IMR-90 (cell line): ENCODE measurements around the gene PAFAH1B1. TPM values are rescaled to one million over a fixed set of nuclear protein-coding genes. Genes with fewer than 3 reads are reported as not detected.

Experiments used
- ATAC-seq: fragments of 200-7000 bp; cut with Tn5 transposase; 2 replicates; pipeline ENCODE4 v1.9.1; 2020; ENCODE audit warnings: low read depth, mild to moderate bottlenecking, moderate library complexity
- BruUV-seq: library from RNA; stranded (reverse); fragments of 400-500 nt; replicated peaks from 2 replicates; lab custom pipeline; 2021; lab: Mats Ljungman, UMichigan
- CTCF ChIA-PET: fragments of 300-600 bp; formaldehyde crosslinking; extraction: SDS; loops from one replicate; lab custom pipeline; 2021; ENCODE audit warnings: antibody characterized with exemption; lab: Yijun Ruan, JAX
- POLR2A ChIA-PET: fragments of 300-600 bp; sonication (Branson Sonifier 250); formaldehyde crosslinking; loops from one replicate; lab custom pipeline; 2022; ENCODE audit warnings: antibody characterized with exemption; ENCODE audit not compliant: unreplicated experiment; lab: Charles Lee
- DNase-seq: peaks from one replicate; pipeline ENCODE4 v3.0.0; 2013
- H2AFZ ChIP-seq: replicated peaks from 2 replicates; pipeline ENCODE3; 2013; ENCODE audit warnings: low read length, mild to moderate bottlenecking; ENCODE audit not compliant: poor library complexity
- H2AK5ac ChIP-seq: 2 replicates; pipeline ENCODE4 v1.6.1; 2013; ENCODE audit warnings: low read depth, low read length, inconsistent platforms
- H2AK9ac ChIP-seq: replicated peaks from 2 replicates; pipeline ENCODE3; 2013; ENCODE audit warnings: mild to moderate bottlenecking, low read depth, low read length, moderate library complexity; ENCODE audit not compliant: poor library complexity
- H2BK120ac ChIP-seq: 2 replicates; pipeline ENCODE4 v1.6.1; 2013; ENCODE audit warnings: low read depth, low read length, inconsistent platforms
- H2BK15ac ChIP-seq: 3 replicates; pipeline ENCODE4 v1.6.1; 2013; ENCODE audit warnings: low read depth, low read length, inconsistent platforms
- H2BK20ac ChIP-seq: 2 replicates; pipeline ENCODE4 v1.6.1; 2013; ENCODE audit warnings: low read depth, mild to moderate bottlenecking, inconsistent platforms, low read length, moderate library complexity
- H2BK5ac ChIP-seq: 2 replicates; pipeline ENCODE4 v1.6.1; 2013; ENCODE audit warnings: mild to moderate bottlenecking, low read depth, low read length, inconsistent platforms; ENCODE audit not compliant: poor library complexity, severe bottlenecking
- H3K14ac ChIP-seq: replicated peaks from 2 replicates; pipeline ENCODE4 v1.6.1; 2013; ENCODE audit warnings: low read depth, low read length, inconsistent platforms
- H3K18ac ChIP-seq: 2 replicates; pipeline ENCODE4 v1.6.1; 2013; ENCODE audit warnings: low read depth, low read length, control low read depth
- H3K23ac ChIP-seq: 2 replicates; pipeline ENCODE4 v1.6.1; 2013; ENCODE audit warnings: low read depth, low read length, inconsistent platforms
- H3K27ac ChIP-seq: 2 replicates; pipeline ENCODE4 v1.5.1; 2013; ENCODE audit warnings: mild to moderate bottlenecking, control low read depth, low read length; ENCODE audit not compliant: insufficient read depth
- H3K27me3 ChIP-seq: 2 replicates; pipeline ENCODE4 v1.6.1; 2013; ENCODE audit warnings: low read length; ENCODE audit not compliant: control insufficient read depth, insufficient read depth
- H3K36me3 ChIP-seq: 2 replicates; pipeline ENCODE4 v1.6.1; 2013; ENCODE audit warnings: low read length, mixed read lengths; ENCODE audit not compliant: control insufficient read depth, insufficient read depth
- H3K4ac ChIP-seq: 2 replicates; pipeline ENCODE4 v1.6.1; 2013; ENCODE audit warnings: low read depth, low read length, inconsistent platforms
- H3K4me1 ChIP-seq: 2 replicates; pipeline ENCODE4 v1.6.1; 2013; ENCODE audit warnings: low read length, mixed read lengths; ENCODE audit not compliant: control insufficient read depth, insufficient read depth
- H3K4me2 ChIP-seq: 2 replicates; pipeline ENCODE4 v1.6.1; 2013; ENCODE audit warnings: low read depth, mild to moderate bottlenecking, control low read depth, low read length, moderate library complexity
- H3K4me3 ChIP-seq: 2 replicates; pipeline ENCODE4 v1.5.1; 2013; ENCODE audit warnings: low read depth, mild to moderate bottlenecking, control low read depth, low read length, moderate library complexity; ENCODE audit not compliant: insufficient read depth
- H3K56ac ChIP-seq: 2 replicates; pipeline ENCODE4 v1.6.1; 2013; ENCODE audit warnings: low read length, inconsistent platforms; ENCODE audit not compliant: insufficient read depth; ENCODE audit errors: extremely low read depth
- H3K79me1 ChIP-seq, 2 experiments: 2 replicates each; pipeline ENCODE4 v1.6.1; 2013; ENCODE audit warnings: low read length in 2 of 2, inconsistent platforms in 1 of 2, low read depth in 1 of 2
- H3K9ac ChIP-seq: 2 replicates; pipeline ENCODE4 v1.6.1; 2013; ENCODE audit warnings: low read depth, low read length, control low read depth
- H3K9me1 ChIP-seq: 2 replicates; pipeline ENCODE4 v1.6.1; 2013; ENCODE audit warnings: low read length, inconsistent platforms; ENCODE audit not compliant: insufficient read depth
- H3K9me3 ChIP-seq: 2 replicates; pipeline ENCODE4 v1.6.1; 2013; ENCODE audit warnings: low read length; ENCODE audit not compliant: control insufficient read depth, insufficient read depth
- H4K20me1 ChIP-seq: 2 replicates; pipeline ENCODE4 v1.6.1; 2013; ENCODE audit warnings: low read length, inconsistent platforms; ENCODE audit not compliant: insufficient read depth
- H4K5ac ChIP-seq: 2 replicates; pipeline ENCODE4 v1.6.1; 2013; ENCODE audit warnings: mild to moderate bottlenecking, low read depth, low read length, control low read depth
- H4K8ac ChIP-seq, 2 experiments: 2 replicates each; pipeline ENCODE4 v1.6.1; 2013; ENCODE audit warnings: low read depth in 2 of 2, low read length in 2 of 2, control low read depth in 1 of 2, inconsistent platforms in 1 of 2
- H4K91ac ChIP-seq: 2 replicates; pipeline ENCODE4 v1.6.1; 2013; ENCODE audit warnings: low read depth, low read length, inconsistent platforms; ENCODE audit not compliant: insufficient read depth
- MXI1 ChIP-seq: IDR thresholded peaks from 2 replicates; pipeline ENCODE4 v1.6.1; 2012; ENCODE audit warnings: low read depth, mild to moderate bottlenecking, low read length, moderate library complexity, borderline replicate concordance
- RFX5 ChIP-seq: IDR thresholded peaks from 2 replicates; pipeline ENCODE4 v1.8.0; 2012; ENCODE audit warnings: low read depth, mild to moderate bottlenecking, low read length, moderate library complexity
- WGBS, 2 experiments: methylation state at CpG; one replicate each; pipeline versions ENCODE4 v1.1.5 to v1.1.7; 2013; ENCODE audit warnings: missing lambda C conversion rate in 2 of 2; ENCODE audit not compliant: insufficient read length in 1 of 2; ENCODE audit errors: extremely low coverage in 2 of 2; 5-methylcytosine and 5-hydroxymethylcytosine counted together
- dilution Hi-C: fragments of 300-500 bp; cut with HindIII; formaldehyde crosslinking; loops from one replicate; pipeline ENCODE4 v1.14.3; 2018; ENCODE audit warnings: low sequenced_read_pairs; ENCODE audit not compliant: unreplicated experiment
- in situ Hi-C: fragments of 300-500 bp; cut with MboI; formaldehyde crosslinking; loops from 3 replicates; pipeline ENCODE4 v1.14.3; 2019; ENCODE audit warnings: low sequenced_read_pairs, inconsistent platforms, mixed read lengths
- intact Hi-C: fragments of 100-400 bp; cut with micrococcal nuclease; formaldehyde crosslinking; loops from 2 replicates; pipeline ENCODE4 v1.10.0; 2022
- polyA plus RNA-seq, 3 experiments: library from polyadenylated mRNA; depleted of rRNA; stranded (reverse); fragments of >200 nt; gene quantifications; 2 replicates each; pipeline ENCODE4 v1.2.3, GENCODE V29; 2012; ENCODE audit warnings: low replicate concordance in 1 of 3
- total RNA-seq: library from RNA; depleted of rRNA; stranded (reverse); fragments of >200 nt; gene quantifications from 2 replicates; pipeline ENCODE4 v1.2.3, GENCODE V29; 2012

The PAFAH1B1 gene
- total and polyA plus RNA-seq, 2 of the 4 experiments (the other 2 are of a cell fraction), result 64.5 to 127 TPM

GRCh38 chr17:2563061-2563460, 30.4 kb upstream of the PAFAH1B1 start:
- Histone ChIP-seq H2BK120ac (no peak overlapping the region), H4K91ac (no peak overlapping the region), H3K4me3 (no peak overlapping the region), H3K27ac (no peak overlapping the region), H3K9ac (no peak overlapping the region), H3K4me1 (no peaks in the 10 kb centered on the region), H3K14ac (no peak overlapping the region), H3K4me2 (no peak overlapping the region), H3K36me3 (no peaks in the 10 kb centered on the region), H3K9me3 (peaks cover 6% of the 10 kb centered on the region), H3K9me1 (no peaks in the 10 kb centered on the region), H2AK9ac (no peak overlapping the region), H3K27me3 (no peaks in the 10 kb centered on the region), H2BK20ac (no peak overlapping the region), H4K8ac (no peak overlapping the region), H3K23ac (no peak overlapping the region), H3K56ac (no peak overlapping the region), H4K20me1 (no peaks in the 10 kb centered on the region), H4K5ac (no peak overlapping the region), H2AFZ (no peak overlapping the region), H3K4ac (no peak overlapping the region), H2BK15ac (no peak overlapping the region), H2BK5ac (no peak overlapping the region), H3K79me1 (no peaks in the 10 kb centered on the region), H2AK5ac (no peak overlapping the region), H3K18ac (no peak overlapping the region)
- in situ Hi-C loops (no loop called here), dilution Hi-C loops (no loop called here), intact Hi-C loops (no loop called here)
- POLR2A ChIA-PET, result no interaction called here
- WGBS, 2 experiments, result 88% methylated on average over 4 of the region's 7 CpGs; no CpG with 5 or more reads in 1 of the 2 experiments
- no TSS peak for BruUV-seq
- CTCF ChIA-PET, result no interaction called here
- ATAC-seq (no peak), DNase-seq (no peak)
- TF ChIP-seq RFX5 (no peak), MXI1 (no peak)
